Left lung (tissue), 10 donors: ENCODE measurements around the gene RNF223. TPM values are rescaled to one million over a fixed set of nuclear protein-coding genes. Genes with fewer than 3 reads are reported as not detected.

Experiments used
- ATAC-seq: fragments of 200-7000 bp; cut with Tn5 transposase; one replicate; pipeline ENCODE4 v1.9.1; 2020; ENCODE audit warnings: moderate library complexity
- DNase-seq, 4 donors: peaks; one replicate each; pipeline ENCODE4 v3.0.0-alpha.2; 2013 to 2020
- H3K27ac ChIP-seq, 2 donors: fragments of 200-600 bp; sonication (generic) in 1 of 2; one replicate each; pipeline versions ENCODE4 v1.5.0 to v1.8.0; 2020 to 2021
- H3K27me3 ChIP-seq, 2 donors: fragments of 200-600 bp; sonication (generic) in 1 of 2; one replicate each; pipeline versions ENCODE4 v1.5.0 to v1.8.0; 2020 to 2021
- H3K36me3 ChIP-seq, 2 donors: fragments of 200-600 bp; sonication (generic) in 1 of 2; one replicate each; pipeline versions ENCODE4 v1.5.0 to v1.8.0; 2020 to 2021
- H3K4me1 ChIP-seq, 2 donors: fragments of 200-600 bp; one replicate each; pipeline ENCODE4 v1.8.0; 2021
- H3K4me3 ChIP-seq, 2 donors: fragments of 200-600 bp; sonication (generic) in 1 of 2; one replicate each; pipeline versions ENCODE4 v1.5.0 to v1.8.0; 2020 to 2021; ENCODE audit warnings: mild to moderate bottlenecking in 1 of 2
- H3K9me3 ChIP-seq, 2 donors: fragments of 200-600 bp; sonication (generic) in 1 of 2; one replicate each; pipeline versions ENCODE4 v1.5.0 to v1.8.0; 2020 to 2021
- intact Hi-C, 2 donors: fragments of 100-400 bp; cut with DNase I; formaldehyde crosslinking; loops; one replicate each; pipeline versions ENCODE4 v1.11.2 to v1.14.2; 2022
- polyA plus RNA-seq, 6 donors: library from polyadenylated mRNA; unstranded; fragments of 120-200 nt; gene quantifications; one replicate each; pipeline ENCODE4 v1.2.1, GENCODE V29; 2013; ENCODE audit not compliant: insufficient read length in 6 of 6
- total RNA-seq, 2 donors: library from RNA; stranded (reverse); fragmentation: NEBNext Ultra II Directional; extraction: Animal tissue kit (Norgen Biotek cat#: 25700); gene quantifications; one replicate each; pipeline ENCODE4 v1.2.1, GENCODE V29; 2021
- TF ChIP-seq, protein P1 (sequence below), 2 donors: fragments of 200-600 bp; sonication (generic) in 1 of 2; IDR thresholded peaks; one replicate each; pipeline versions ENCODE4 v1.5.0 to v1.8.0; 2021; ENCODE audit warnings: antibody characterized with exemption in 2 of 2
- donor health status: DM: no; HTN: yes; CAD: no.
- donor health status: DM: no; HTN: no; CAD: no.

The RNF223 gene
- total and polyA plus RNA-seq, 8 donors, result 0.13 to 1.7 (median 0.18) TPM

GRCh38 chr1:1063945-1064831, 9.9 kb downstream of the RNF223 start:
- H3K4me3 ChIP-seq, result no peak overlapping the region
- intact Hi-C loops, result loop anchor here in 1 of 2 donors (5.0 kb wide), 1 partner anchor 77 kb away; no protein-coding TSS in a partner anchor
- ATAC-seq (peak; percentile 59), DNase-seq (peak in 3 of 4 donors; percentile 44 to 92 (median 62))
- peaks cover 5 to 36% of the 10 kb centered on the region in 2 donors for H3K4me1 ChIP-seq
- no peaks in the 10 kb centered on the region for H3K9me3 ChIP-seq
- H3K27me3 ChIP-seq, result peaks cover 33 to 94% of the 10 kb centered on the region in 2 donors
- no peak overlapping the region for H3K27ac ChIP-seq
- TF ChIP-seq, protein P1, sequence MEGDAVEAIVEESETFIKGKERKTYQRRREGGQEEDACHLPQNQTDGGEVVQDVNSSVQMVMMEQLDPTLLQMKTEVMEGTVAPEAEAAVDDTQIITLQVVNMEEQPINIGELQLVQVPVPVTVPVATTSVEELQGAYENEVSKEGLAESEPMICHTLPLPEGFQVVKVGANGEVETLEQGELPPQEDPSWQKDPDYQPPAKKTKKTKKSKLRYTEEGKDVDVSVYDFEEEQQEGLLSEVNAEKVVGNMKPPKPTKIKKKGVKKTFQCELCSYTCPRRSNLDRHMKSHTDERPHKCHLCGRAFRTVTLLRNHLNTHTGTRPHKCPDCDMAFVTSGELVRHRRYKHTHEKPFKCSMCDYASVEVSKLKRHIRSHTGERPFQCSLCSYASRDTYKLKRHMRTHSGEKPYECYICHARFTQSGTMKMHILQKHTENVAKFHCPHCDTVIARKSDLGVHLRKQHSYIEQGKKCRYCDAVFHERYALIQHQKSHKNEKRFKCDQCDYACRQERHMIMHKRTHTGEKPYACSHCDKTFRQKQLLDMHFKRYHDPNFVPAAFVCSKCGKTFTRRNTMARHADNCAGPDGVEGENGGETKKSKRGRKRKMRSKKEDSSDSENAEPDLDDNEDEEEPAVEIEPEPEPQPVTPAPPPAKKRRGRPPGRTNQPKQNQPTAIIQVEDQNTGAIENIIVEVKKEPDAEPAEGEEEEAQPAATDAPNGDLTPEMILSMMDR (IDR thresholded peaks at IDR 0.05), result peak; percentile 86 to 93
- no peaks in the 10 kb centered on the region for H3K36me3 ChIP-seq

- DNase-seq (no peak), ATAC-seq (no peak)
- Histone ChIP-seq H3K27me3 (peaks cover 33 to 95% of the 10 kb centered on the region in 2 donors), H3K27ac (no peak overlapping the region), H3K36me3 (no peaks in the 10 kb centered on the region), H3K9me3 (no peaks in the 10 kb centered on the region), H3K4me3 (no peak overlapping the region), H3K4me1 (peaks cover 10 to 37% of the 10 kb centered on the region in 2 donors)
- intact Hi-C loops, result loop anchor here in 1 of 2 donors (5.0 kb wide), 1 partner anchor 76 kb away; no protein-coding TSS in a partner anchor
- TF ChIP-seq, protein P1 (IDR thresholded peaks at IDR 0.05), result no peak
Measured at GRCh38 chr1:1063261-1063944, 10.7 kb downstream of the RNF223 start.

GRCh38 chr1:1062348-1063163, 11.6 kb downstream of the RNF223 start:
- ATAC-seq (no peak), DNase-seq (no peak)
- H3K4me3 ChIP-seq, result no peak overlapping the region
- intact Hi-C loops, result loop anchor here in 1 of 2 donors (5.0 kb wide), 1 partner anchor 75 kb away; no protein-coding TSS in a partner anchor
- no peaks in the 10 kb centered on the region for H3K9me3 ChIP-seq
- no peak overlapping the region for H3K27ac ChIP-seq
- peaks cover 6 to 38% of the 10 kb centered on the region in 2 donors for H3K4me1 ChIP-seq
- TF ChIP-seq, protein P1 (IDR thresholded peaks at IDR 0.05), result no peak
- no peaks in the 10 kb centered on the region for H3K36me3 ChIP-seq
- H3K27me3 ChIP-seq, result peaks cover 33 to 95% of the 10 kb centered on the region in 2 donors

DNA sequence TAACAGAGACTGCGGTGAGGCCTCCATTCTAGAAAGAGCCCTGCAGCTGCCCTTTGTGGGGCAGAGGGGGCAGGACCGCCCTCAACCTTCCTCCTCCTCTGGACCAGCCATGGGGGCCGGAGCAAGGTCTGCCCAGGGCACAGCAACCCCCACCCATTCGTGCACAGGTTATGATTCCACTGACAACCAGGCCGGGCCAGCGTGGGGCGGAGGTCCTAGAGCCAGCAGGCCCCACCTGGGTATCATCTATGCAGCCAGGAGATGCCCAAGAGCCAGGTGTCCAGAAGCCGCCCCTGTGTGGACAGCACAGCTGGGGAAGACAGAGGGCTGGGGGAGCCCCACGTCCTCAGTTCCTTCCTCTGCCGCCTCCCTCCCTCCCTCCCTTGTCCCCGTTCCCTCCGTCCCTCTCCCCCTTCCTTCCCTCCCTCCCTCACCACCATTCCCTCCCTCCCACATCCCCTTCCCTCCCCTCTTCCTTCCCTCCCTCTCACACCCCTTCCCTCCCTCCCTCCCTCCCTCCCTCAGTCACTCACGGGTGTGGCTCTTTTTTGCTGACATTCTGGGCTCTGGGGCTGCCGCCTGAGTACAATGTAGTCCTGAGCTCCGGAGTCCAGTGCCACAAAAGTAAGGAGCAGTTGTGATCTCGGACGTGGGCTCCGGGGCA, 12.3 kb downstream of the RNF223 start:
- no peak for ATAC-seq

More for the DNA sequence above, 12.3 kb downstream of the RNF223 start:
- Histone ChIP-seq H3K27ac (no peak overlapping the region), H3K4me1 (peaks cover 6 to 38% of the 10 kb centered on the region in 2 donors), H3K27me3 (peaks cover 33 to 95% of the 10 kb centered on the region in 2 donors), H3K9me3 (no peaks in the 10 kb centered on the region), H3K4me3 (no peak overlapping the region), H3K36me3 (no peaks in the 10 kb centered on the region)
- TF ChIP-seq, protein P1 (IDR thresholded peaks at IDR 0.05), result no peak
- DNase-seq, result no peak
- intact Hi-C loops, result loop anchor here in 1 of 2 donors (5.0 kb wide), 1 partner anchor 75 kb away; no protein-coding TSS in a partner anchor
